ENCODE results near the gene NAA20. TPM values are rescaled to one million over a fixed set of nuclear protein-coding genes. Genes with fewer than 3 reads are reported as not detected.

Gene NAA20
- total and polyA plus RNA-seq, 9 of the 15 experiments (the other 6 are each of a cell fraction or from before 2014, with no cell fraction given) = 51.4 to 361 (median 84.6) TPM

DNA sequence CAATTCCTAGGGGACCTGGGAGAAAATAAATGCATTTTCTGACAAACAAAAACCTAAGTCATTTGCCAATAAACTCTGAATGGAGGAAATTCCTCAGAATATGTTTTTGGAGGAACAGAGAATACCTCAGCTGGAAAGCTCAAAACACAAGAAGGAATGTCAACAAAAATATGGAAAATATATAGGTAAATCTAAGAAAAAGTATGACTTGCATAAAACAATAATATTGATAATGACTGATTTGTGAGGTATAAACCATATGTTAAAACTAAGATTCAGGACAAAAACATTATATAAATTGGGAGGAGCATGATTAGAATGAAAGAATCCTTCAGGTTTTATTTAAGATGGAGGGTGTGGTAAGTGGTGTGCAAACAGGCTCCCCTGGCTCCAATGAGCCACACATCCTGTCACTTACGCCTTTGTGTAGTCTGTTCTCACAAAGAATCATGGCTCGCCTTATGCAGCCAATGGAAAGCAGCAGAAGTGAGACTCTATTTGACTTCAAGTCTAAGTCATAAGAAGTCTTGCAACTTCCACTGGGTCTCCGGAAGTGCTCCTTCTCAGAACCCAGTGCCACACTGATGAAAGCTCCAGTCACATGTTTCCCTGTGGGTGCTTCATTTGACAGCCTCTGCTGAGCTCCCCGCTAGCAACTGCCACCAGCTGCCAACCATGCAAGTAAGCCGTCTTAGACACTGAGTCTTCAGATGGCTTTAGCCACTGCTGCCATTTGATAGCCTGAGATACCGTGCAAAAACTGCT, 43.3 kb downstream of the NAA20 start:
- TF ChIP-seq, protein P1, sequence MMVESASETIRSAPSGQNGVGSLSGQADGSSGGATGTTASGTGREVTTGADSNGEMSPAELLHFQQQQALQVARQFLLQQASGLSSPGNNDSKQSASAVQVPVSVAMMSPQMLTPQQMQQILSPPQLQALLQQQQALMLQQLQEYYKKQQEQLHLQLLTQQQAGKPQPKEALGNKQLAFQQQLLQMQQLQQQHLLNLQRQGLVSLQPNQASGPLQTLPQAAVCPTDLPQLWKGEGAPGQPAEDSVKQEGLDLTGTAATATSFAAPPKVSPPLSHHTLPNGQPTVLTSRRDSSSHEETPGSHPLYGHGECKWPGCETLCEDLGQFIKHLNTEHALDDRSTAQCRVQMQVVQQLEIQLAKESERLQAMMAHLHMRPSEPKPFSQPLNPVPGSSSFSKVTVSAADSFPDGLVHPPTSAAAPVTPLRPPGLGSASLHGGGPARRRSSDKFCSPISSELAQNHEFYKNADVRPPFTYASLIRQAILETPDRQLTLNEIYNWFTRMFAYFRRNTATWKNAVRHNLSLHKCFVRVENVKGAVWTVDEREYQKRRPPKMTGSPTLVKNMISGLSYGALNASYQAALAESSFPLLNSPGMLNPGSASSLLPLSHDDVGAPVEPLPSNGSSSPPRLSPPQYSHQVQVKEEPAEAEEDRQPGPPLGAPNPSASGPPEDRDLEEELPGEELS (CRISPR knock-in tag; IDR thresholded peaks at IDR 0.05; ENCODE audit: borderline replicate concordance) = no peak
- TF ChIP-seq HNRNPUL1 (IDR thresholded peaks at IDR 0.05; ENCODE audit: low read length) = no peak
- Histone ChIP-seq H3K79me2 (ENCODE audit: control insufficient read depth, insufficient read depth, low read length) (no peaks in the 10 kb centered on the region), H3K9me1 (ENCODE audit: control insufficient read depth, insufficient read depth, low read length) (no peaks in the 10 kb centered on the region), H3K4me1 (replicated peaks in 1 of 2; ENCODE audit: control insufficient read depth in 2 of 2, insufficient read depth in 2 of 2, low read length in 2 of 2) (no peaks in the 10 kb centered on the region), H4K20me1 (replicated peaks; ENCODE audit: control insufficient read depth, insufficient read depth, low read length) (no peaks in the 10 kb centered on the region), H3K27me3 (ENCODE audit: control insufficient read depth in 2 of 2, insufficient read depth in 2 of 2, low read length in 2 of 2) (peaks cover 0 to 4% of the 10 kb centered on the region in 2 experiments; a peak in 1 of 5 replicates), H3K9ac (ENCODE audit: insufficient read depth in 1 of 2, low read depth in 2 of 2, low read length in 2 of 2) (no peak overlapping the region), H3K4me3 (no peak overlapping the region), H3K4me2 (ENCODE audit: insufficient read depth, low read length) (no peak overlapping the region), H2AFZ (ENCODE audit: low read depth, low read length) (no peak overlapping the region), H3K9me3 (replicated peaks; ENCODE audit: control insufficient read depth, insufficient read depth, low read depth, low read length) (no peaks in the 10 kb centered on the region), H3K27ac (ENCODE audit: extremely low read depth, low read depth, low read length) (no peak overlapping the region), H3K36me3 (ENCODE audit: control insufficient read depth, insufficient read depth, low read length) (no peaks in the 10 kb centered on the region)
- CTCF ChIA-PET (ENCODE audit: low intra/inter-chr PET ratio) = no interaction called here
- POLR2A ChIA-PET = no interaction called here
- ATAC-seq (no peak), DNase-seq (ENCODE audit: extremely low read depth in 1 of 4, low spot score in 3 of 4) (no peak), FAIRE-seq (no peak)
- WGBS (ENCODE audit: insufficient coverage, low coverage, missing lambda C conversion rate) = 0% methylated on average over 6 of the region's 6 CpGs
- intact Hi-C loops (cut with micrococcal nuclease) = no loop called here
- in situ Hi-C loops (cut with MboI) = no loop called here
- BruUV-seq (replicated peaks) = no TSS peak

Measured in K562 (cell line).